Upper lobe of left lung (tissue), 4 donors: ENCODE results near the gene PABPN1L.

Source experiments
- EP300 ChIP-seq, 4 donors: sonication (generic); formaldehyde crosslinking; IDR thresholded peaks; one replicate each; pipeline ENCODE4 v1.5.1; 2017; ENCODE audit warnings: antibody characterized with exemption in 4 of 4, control low read depth in 2 of 4
- POLR2A ChIP-seq, 4 donors: fragments of 450-650 bp; IDR thresholded peaks; one replicate each; pipeline ENCODE4 v1.5.1; 2016 to 2017; ENCODE audit warnings: antibody characterized with exemption in 4 of 4, mild to moderate bottlenecking in 2 of 4
- POLR2AphosphoS5 ChIP-seq, 2 donors: sonication (generic); formaldehyde crosslinking; IDR thresholded peaks; one replicate each; pipeline ENCODE4 v1.5.1; 2017; ENCODE audit warnings: antibody characterized with exemption in 2 of 2
- TF ChIP-seq, protein P1 (sequence below), 6 experiments: fragments of 450-650 bp in 4 of 6; fragments of 200-600 bp in 2 of 6; sonication (generic) in 2 of 6; IDR thresholded peaks; one replicate each; pipeline ENCODE4 v1.5.1; 2016 to 2019; ENCODE audit warnings: antibody characterized with exemption in 6 of 6

DNA sequence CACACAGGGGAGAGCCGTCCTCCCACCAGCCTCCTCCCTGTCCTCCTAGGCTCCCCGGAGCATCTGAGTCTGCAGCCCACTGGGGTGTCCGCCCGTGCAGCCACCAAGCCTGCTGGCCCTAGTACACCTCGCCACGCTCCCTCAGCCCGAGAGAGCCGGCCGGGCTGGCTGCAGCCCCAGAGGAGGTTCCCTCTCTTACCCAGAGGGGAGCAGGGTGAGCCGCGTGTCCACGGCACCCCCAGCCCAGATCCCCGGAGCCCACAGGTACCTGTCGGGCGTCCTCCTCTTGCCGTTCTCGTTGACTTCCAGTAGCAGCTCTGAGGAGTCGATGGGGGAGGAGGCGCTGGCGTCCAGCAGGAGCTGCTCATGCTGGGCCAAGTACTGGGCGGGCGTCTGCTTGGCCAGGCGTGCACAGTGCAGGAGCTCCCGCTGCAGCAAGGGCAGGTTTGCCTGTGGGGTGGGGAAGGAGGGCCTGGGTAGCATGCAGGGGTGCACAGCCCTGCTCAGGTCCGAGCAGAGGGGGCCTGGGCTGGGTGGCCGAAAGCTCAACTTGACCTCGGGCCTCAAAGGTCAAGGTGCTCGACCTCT lies 19.3 kb upstream of the PABPN1L start:
- TF ChIP-seq POLR2A (IDR thresholded peaks at IDR 0.05) = no peak
- TF ChIP-seq, protein P1, sequence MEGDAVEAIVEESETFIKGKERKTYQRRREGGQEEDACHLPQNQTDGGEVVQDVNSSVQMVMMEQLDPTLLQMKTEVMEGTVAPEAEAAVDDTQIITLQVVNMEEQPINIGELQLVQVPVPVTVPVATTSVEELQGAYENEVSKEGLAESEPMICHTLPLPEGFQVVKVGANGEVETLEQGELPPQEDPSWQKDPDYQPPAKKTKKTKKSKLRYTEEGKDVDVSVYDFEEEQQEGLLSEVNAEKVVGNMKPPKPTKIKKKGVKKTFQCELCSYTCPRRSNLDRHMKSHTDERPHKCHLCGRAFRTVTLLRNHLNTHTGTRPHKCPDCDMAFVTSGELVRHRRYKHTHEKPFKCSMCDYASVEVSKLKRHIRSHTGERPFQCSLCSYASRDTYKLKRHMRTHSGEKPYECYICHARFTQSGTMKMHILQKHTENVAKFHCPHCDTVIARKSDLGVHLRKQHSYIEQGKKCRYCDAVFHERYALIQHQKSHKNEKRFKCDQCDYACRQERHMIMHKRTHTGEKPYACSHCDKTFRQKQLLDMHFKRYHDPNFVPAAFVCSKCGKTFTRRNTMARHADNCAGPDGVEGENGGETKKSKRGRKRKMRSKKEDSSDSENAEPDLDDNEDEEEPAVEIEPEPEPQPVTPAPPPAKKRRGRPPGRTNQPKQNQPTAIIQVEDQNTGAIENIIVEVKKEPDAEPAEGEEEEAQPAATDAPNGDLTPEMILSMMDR (IDR thresholded peaks at IDR 0.05) = no peak
- TF ChIP-seq POLR2AphosphoS5 (IDR thresholded peaks at IDR 0.05) = no peak
- TF ChIP-seq EP300 (IDR thresholded peaks at IDR 0.05) = no peak
